ENCODE results near the gene MRPL54.

Gene MRPL54

GRCh38 chr19:3768748-3769099 lies 6.2 kb downstream of the MRPL54 start:
- ATAC-seq = no peak

DNA sequence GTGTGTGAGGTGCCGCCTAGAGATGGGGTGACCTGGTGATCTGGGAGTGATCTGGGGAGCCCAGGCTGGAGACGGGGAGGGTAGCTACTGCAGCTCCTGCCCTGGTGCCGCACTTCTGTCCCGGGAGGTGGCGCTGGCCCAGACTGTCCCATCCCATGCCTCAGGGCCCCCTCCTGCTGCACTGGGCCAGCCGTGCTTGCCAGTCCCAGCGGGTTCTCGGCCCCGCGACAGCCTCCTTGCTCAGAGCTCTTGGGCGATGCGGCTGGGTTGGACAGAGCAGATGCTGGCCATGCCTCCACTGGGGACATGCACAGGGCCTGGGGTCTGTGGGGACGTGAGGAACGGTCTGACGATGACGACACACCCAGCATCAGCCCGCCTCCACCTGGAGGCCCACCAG lies 7.0 kb downstream of the MRPL54 start:
- ATAC-seq = peak; percentile 10; the same call in 2 of the 3 replicates
- no peak for TF ChIP-seq CSDC2 (CRISPR knock-in tag; IDR thresholded peaks at IDR 0.05)
- TF ChIP-seq RARB (CRISPR knock-in tag; IDR thresholded peaks at IDR 0.05) = no peak
- no peak for TF ChIP-seq ZNF8 (CRISPR knock-in tag; IDR thresholded peaks at IDR 0.05)
- TF ChIP-seq ZNF70 (CRISPR knock-in tag; IDR thresholded peaks at IDR 0.05) = no peak

More at GRCh38 chr19:3768748-3769099, 6.2 kb downstream of the MRPL54 start:
- TF ChIP-seq ZNF70 (CRISPR knock-in tag; IDR thresholded peaks at IDR 0.05) (no peak), TCF4 (CRISPR knock-in tag; IDR thresholded peaks at IDR 0.05; ENCODE audit: borderline replicate concordance) (no peak), TOX (CRISPR knock-in tag; IDR thresholded peaks at IDR 0.05; ENCODE audit: borderline replicate concordance) (no peak), OSR1 (CRISPR knock-in tag; IDR thresholded peaks at IDR 0.05) (no peak), PPARA (CRISPR knock-in tag; IDR thresholded peaks at IDR 0.05; ENCODE audit: borderline replicate concordance) (no peak), BACH2 (CRISPR knock-in tag; IDR thresholded peaks at IDR 0.05; ENCODE audit: borderline replicate concordance) (no peak), RARB (CRISPR knock-in tag; IDR thresholded peaks at IDR 0.05) (no peak)

GRCh38 chr19:3770136-3770999 lies 7.9 kb downstream of the MRPL54 start:
- no peak; the same call in 2 of the 3 replicates for ATAC-seq
- TF ChIP-seq ZNF70 (CRISPR knock-in tag; IDR thresholded peaks at IDR 0.05) = no peak
- no peak for TF ChIP-seq TSHZ2 (CRISPR knock-in tag; IDR thresholded peaks at IDR 0.05)
- TF ChIP-seq BACH2 (CRISPR knock-in tag; IDR thresholded peaks at IDR 0.05; ENCODE audit: borderline replicate concordance) = no peak
- no peak for TF ChIP-seq CREB5 (CRISPR knock-in tag; IDR thresholded peaks at IDR 0.05; ENCODE audit: low read depth)
- no peak for TF ChIP-seq ZNF8 (CRISPR knock-in tag; IDR thresholded peaks at IDR 0.05)
- TF ChIP-seq ZC3H10 (CRISPR knock-in tag; IDR thresholded peaks at IDR 0.05) = no peak
- TF ChIP-seq ZFP30 (CRISPR knock-in tag; IDR thresholded peaks at IDR 0.05) = no peak
- no peak for TF ChIP-seq ISL1 (CRISPR knock-in tag; IDR thresholded peaks at IDR 0.05)

DNA sequence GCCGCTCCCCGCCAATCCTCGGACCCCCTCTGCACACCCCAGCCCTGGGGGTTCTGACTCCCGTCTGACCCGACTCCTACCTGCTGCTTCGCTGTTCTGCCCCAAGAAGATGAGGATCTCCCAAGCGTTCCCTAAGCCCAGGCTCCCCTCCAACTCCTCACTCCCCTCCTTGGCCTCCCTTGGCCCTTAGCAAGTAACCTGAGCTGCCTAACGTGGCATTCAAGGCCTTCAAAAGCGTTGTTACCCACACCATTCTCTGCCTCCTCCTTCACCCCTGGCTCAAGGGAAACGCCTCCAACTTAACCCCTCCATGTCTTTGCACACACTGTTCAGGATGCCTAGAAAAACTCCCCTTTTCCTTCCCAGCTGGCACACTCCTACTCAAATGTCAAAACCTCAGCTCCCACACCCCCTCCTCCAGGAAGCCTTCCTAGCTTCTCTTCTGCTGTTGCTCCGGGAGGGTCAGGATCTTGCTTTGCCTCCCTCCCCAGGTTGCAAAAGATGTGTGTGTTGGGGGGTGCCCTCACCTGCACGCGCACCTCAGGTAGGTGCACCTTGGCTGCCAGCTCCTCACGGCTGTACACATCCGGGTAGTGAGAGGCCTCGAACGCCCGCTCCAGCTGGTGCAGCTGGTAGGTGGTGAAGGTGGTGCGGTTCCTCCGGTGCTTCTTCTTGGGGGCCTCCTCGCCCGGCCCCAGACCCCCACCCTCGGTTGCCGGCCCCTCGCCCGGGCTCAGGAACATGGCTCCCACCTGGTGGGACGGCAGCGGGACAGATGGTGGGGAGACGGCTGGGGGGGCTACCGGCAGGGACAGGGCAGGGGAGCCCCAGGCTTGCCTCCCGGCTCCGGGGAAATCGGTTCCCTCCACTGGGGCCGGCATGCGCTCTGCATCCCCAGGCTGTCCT lies 8.8 kb downstream of the MRPL54 start:
- ATAC-seq = no peak
- TF ChIP-seq BACH2 (CRISPR knock-in tag; IDR thresholded peaks at IDR 0.05; ENCODE audit: borderline replicate concordance) (no peak), ZFP3 (CRISPR knock-in tag; IDR thresholded peaks at IDR 0.05) (peak; percentile 98)

DNA sequence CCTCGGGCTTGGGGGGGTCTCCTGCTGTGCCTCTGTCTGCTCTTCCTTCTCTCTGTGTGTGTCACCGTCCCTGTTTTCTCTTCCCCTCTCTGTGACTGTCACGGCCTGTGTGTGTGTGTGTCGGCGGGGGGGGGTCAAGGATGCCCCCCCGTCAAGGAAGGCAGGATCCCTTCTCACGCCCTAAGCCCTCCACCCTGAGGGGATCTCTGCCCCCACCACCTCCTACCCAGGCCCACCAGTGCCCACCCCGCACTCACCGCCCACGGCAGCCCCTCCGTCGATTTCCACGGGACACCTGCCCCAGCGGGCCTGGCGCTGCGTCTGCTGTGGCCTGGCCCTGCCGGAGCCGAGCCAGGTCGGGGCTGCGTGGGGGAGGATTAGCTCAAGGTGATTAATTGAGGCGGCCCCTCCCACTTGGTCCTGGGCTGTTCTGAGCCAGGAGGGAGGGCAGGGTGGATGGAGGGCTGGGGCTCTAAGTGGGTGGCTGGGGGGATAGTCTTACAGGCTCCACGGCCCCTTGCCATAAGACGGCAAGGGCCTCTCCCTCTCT lies 9.5 kb downstream of the MRPL54 start, which contains the start of gene RAX2:
Gene RAX2 (minus strand): TSS at position 323 of the 550 bp plus-strand sequence. CDS start 486 bp downstream, outside the sequence.
- no peak for ATAC-seq
- TF ChIP-seq ZFP30 (CRISPR knock-in tag; IDR thresholded peaks at IDR 0.05) (no peak), CREB5 (CRISPR knock-in tag; IDR thresholded peaks at IDR 0.05; ENCODE audit: low read depth) (no peak), ISL1 (CRISPR knock-in tag; IDR thresholded peaks at IDR 0.05) (no peak), TOX (CRISPR knock-in tag; IDR thresholded peaks at IDR 0.05; ENCODE audit: borderline replicate concordance) (no peak), ARNTL (CRISPR knock-in tag; IDR thresholded peaks at IDR 0.05; ENCODE audit: borderline replicate concordance, low read depth) (no peak), ZFP3 (CRISPR knock-in tag; IDR thresholded peaks at IDR 0.05) (no peak), OSR1 (CRISPR knock-in tag; IDR thresholded peaks at IDR 0.05) (no peak), ZNF70 (CRISPR knock-in tag; IDR thresholded peaks at IDR 0.05) (no peak), PPARA (CRISPR knock-in tag; IDR thresholded peaks at IDR 0.05; ENCODE audit: borderline replicate concordance) (no peak), GLIS3 (CRISPR knock-in tag; IDR thresholded peaks at IDR 0.05) (no peak), SNAI2 (CRISPR knock-in tag; IDR thresholded peaks at IDR 0.05) (no peak), TCF4 (CRISPR knock-in tag; IDR thresholded peaks at IDR 0.05; ENCODE audit: borderline replicate concordance) (no peak)
- TF ChIP-seq, protein P1, sequence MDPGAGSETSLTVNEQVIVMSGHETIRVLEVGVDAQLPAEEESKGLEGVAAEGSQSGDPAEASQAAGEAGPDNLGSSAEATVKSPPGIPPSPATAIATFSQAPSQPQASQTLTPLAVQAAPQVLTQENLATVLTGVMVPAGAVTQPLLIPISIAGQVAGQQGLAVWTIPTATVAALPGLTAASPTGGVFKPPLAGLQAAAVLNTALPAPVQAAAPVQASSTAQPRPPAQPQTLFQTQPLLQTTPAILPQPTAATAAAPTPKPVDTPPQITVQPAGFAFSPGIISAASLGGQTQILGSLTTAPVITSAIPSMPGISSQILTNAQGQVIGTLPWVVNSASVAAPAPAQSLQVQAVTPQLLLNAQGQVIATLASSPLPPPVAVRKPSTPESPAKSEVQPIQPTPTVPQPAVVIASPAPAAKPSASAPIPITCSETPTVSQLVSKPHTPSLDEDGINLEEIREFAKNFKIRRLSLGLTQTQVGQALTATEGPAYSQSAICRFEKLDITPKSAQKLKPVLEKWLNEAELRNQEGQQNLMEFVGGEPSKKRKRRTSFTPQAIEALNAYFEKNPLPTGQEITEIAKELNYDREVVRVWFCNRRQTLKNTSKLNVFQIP (CRISPR knock-in tag; IDR thresholded peaks at IDR 0.05; ENCODE audit: borderline replicate concordance, low read depth) = no peak
- TF ChIP-seq, protein P2, sequence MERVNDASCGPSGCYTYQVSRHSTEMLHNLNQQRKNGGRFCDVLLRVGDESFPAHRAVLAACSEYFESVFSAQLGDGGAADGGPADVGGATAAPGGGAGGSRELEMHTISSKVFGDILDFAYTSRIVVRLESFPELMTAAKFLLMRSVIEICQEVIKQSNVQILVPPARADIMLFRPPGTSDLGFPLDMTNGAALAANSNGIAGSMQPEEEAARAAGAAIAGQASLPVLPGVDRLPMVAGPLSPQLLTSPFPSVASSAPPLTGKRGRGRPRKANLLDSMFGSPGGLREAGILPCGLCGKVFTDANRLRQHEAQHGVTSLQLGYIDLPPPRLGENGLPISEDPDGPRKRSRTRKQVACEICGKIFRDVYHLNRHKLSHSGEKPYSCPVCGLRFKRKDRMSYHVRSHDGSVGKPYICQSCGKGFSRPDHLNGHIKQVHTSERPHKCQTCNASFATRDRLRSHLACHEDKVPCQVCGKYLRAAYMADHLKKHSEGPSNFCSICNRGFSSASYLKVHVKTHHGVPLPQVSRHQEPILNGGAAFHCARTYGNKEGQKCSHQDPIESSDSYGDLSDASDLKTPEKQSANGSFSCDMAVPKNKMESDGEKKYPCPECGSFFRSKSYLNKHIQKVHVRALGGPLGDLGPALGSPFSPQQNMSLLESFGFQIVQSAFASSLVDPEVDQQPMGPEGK (CRISPR knock-in tag; IDR thresholded peaks at IDR 0.05; ENCODE audit: borderline replicate concordance) = no peak
